ENCODE measurements around the gene DNAJA3. TPM values are rescaled to one million over a fixed set of nuclear protein-coding genes. Genes with fewer than 3 reads are reported as not detected.

Gene DNAJA3
- total RNA-seq, 1 experiment from 2014 or later = 58.9 TPM

GRCh38 chr16:4426021-4426684 is 485 bp downstream of the DNAJA3 start:
- intact Hi-C loops (cut with micrococcal nuclease; ENCODE audit: unreplicated experiment) = no loop called here
- Histone ChIP-seq H3K4me2 (peak overlapping the region; percentile 94), H4K20me1 (ENCODE audit: insufficient read depth) (peaks cover 23% of the 10 kb centered on the region), H3K4me1 (replicated peaks; ENCODE audit: insufficient read depth) (peaks cover 12% of the 10 kb centered on the region), H3K9me3 (ENCODE audit: insufficient read depth, low read depth) (no peaks in the 10 kb centered on the region), H3K27ac (peak overlapping the region; percentile 95), H3K27me3 (ENCODE audit: insufficient read depth, low read depth) (no peaks in the 10 kb centered on the region), H3K79me2 (ENCODE audit: low read depth) (peaks cover 59% of the 10 kb centered on the region), H3K36me3 (ENCODE audit: low read depth) (peaks cover 5% of the 10 kb centered on the region), H3K9me2 (ENCODE audit: insufficient read depth) (no peaks in the 10 kb centered on the region), H3K4me3 (peak overlapping the region; percentile 80), H2AFZ (peak overlapping the region; percentile 84), H3F3A (ENCODE audit: insufficient read depth, low read depth) (peaks cover 17% of the 10 kb centered on the region; the same call in 1 of the 2 replicates)
- ChIA-PET CTCF (no interaction called here), POLR2A (ENCODE audit: unreplicated experiment) (no interaction called here)
- TF ChIP-seq EZH2 (IDR thresholded peaks at IDR 0.05; ENCODE audit: low read depth) (no peak), CTCF (conservative IDR thresholded peaks at IDR 0.05) (no peak)
- no TSS peak for BruUV-seq (replicated peaks)
- no peak for DNase-seq

GRCh38 chr16:4426722-4427372 is 1.2 kb downstream of the DNAJA3 start:
- Histone ChIP-seq H3F3A (ENCODE audit: insufficient read depth, low read depth) (peaks cover 17% of the 10 kb centered on the region; the same call in 1 of the 2 replicates), H3K9me3 (ENCODE audit: insufficient read depth, low read depth) (no peaks in the 10 kb centered on the region), H3K79me2 (ENCODE audit: low read depth) (peaks cover 66% of the 10 kb centered on the region), H3K4me3 (peak overlapping the region; percentile 80), H3K36me3 (ENCODE audit: low read depth) (peaks cover 5% of the 10 kb centered on the region), H2AFZ (no peak overlapping the region), H4K20me1 (ENCODE audit: insufficient read depth) (peaks cover 25% of the 10 kb centered on the region), H3K27ac (peak overlapping the region; percentile 95), H3K27me3 (ENCODE audit: insufficient read depth, low read depth) (no peaks in the 10 kb centered on the region), H3K9me2 (ENCODE audit: insufficient read depth) (no peaks in the 10 kb centered on the region), H3K4me2 (peak overlapping the region; percentile 94), H3K4me1 (replicated peaks; ENCODE audit: insufficient read depth) (peaks cover 12% of the 10 kb centered on the region)
- ChIA-PET CTCF (no interaction called here), POLR2A (ENCODE audit: unreplicated experiment) (no interaction called here)
- TF ChIP-seq EZH2 (IDR thresholded peaks at IDR 0.05; ENCODE audit: low read depth) (no peak), CTCF (conservative IDR thresholded peaks at IDR 0.05) (no peak)
- DNase-seq = no peak
- intact Hi-C loops (cut with micrococcal nuclease; ENCODE audit: unreplicated experiment) = no loop called here
- BruUV-seq (replicated peaks) = TSS peak; percentile 48

- Histone ChIP-seq H3K36me3 (ENCODE audit: low read depth) (peaks cover 5% of the 10 kb centered on the region), H4K20me1 (ENCODE audit: insufficient read depth) (peaks cover 25% of the 10 kb centered on the region), H3K79me2 (ENCODE audit: low read depth) (peaks cover 68% of the 10 kb centered on the region), H3K4me3 (no peak overlapping the region), H3K4me2 (no peak overlapping the region), H3K4me1 (replicated peaks; ENCODE audit: insufficient read depth) (peaks cover 12% of the 10 kb centered on the region), H3K27ac (no peak overlapping the region), H2AFZ (no peak overlapping the region), H3K9me2 (ENCODE audit: insufficient read depth) (no peaks in the 10 kb centered on the region), H3F3A (ENCODE audit: insufficient read depth, low read depth) (peaks cover 25% of the 10 kb centered on the region; the same call in 1 of the 2 replicates), H3K9me3 (ENCODE audit: insufficient read depth, low read depth) (no peaks in the 10 kb centered on the region), H3K27me3 (ENCODE audit: insufficient read depth, low read depth) (no peaks in the 10 kb centered on the region)
- POLR2A ChIA-PET (ENCODE audit: unreplicated experiment) = interaction anchor here (0.5 kb wide), 1 partner anchor 13 kb away, joined by 3 read pairs; no protein-coding TSS in a partner anchor
- intact Hi-C loops (cut with micrococcal nuclease; ENCODE audit: unreplicated experiment) = no loop called here
- BruUV-seq (replicated peaks) = no TSS peak
- DNase-seq = no peak
- TF ChIP-seq CTCF (conservative IDR thresholded peaks at IDR 0.05) = no peak
- TF ChIP-seq EZH2 (IDR thresholded peaks at IDR 0.05; ENCODE audit: low read depth) = no peak
- CTCF ChIA-PET = interaction anchor here (0.6 kb wide), 1 partner anchor 665 kb away, joined by 6 read pairs; no protein-coding TSS in a partner anchor
Observed at GRCh38 chr16:4428500-4428899, 2.8 kb downstream of the DNAJA3 start.
